ENCODE results near the gene SELENOH. TPM values are rescaled to one million over a fixed set of nuclear protein-coding genes. Genes with fewer than 3 reads are reported as not detected.

SELENOH gene
- total and polyA plus RNA-seq, 2 of the 8 experiments (the other 6 are each of a cell fraction or from before 2014, with no cell fraction given) = 243 to 264 TPM

GRCh38 chr11:57751676-57752253, 10.5 kb downstream of the SELENOH start, which contains the start of gene BTBD18 (continued):
- TF ChIP-seq RAD21 (IDR thresholded peaks at IDR 0.05 in 1 of 2, conservative IDR thresholded peaks at IDR 0.05 in 1 of 2; ENCODE audit: low read depth in 2 of 2, low read length in 2 of 2) (peak; percentile 62 to 78), JUN (IDR thresholded peaks at IDR 0.05; ENCODE audit: low read depth, low read length) (no peak), CTCF (IDR thresholded peaks at IDR 0.05; ENCODE audit: control extremely low read depth in 1 of 3, insufficient read depth in 1 of 3, low read depth in 1 of 3, low read length in 3 of 3) (peak in 2 of 3 experiments; percentile 58 to 61; a peak in 3 of 4 replicates)
